K562 (cell line): Measurements from ENCODE around the gene IL23A. TPM values are rescaled to one million over a fixed set of nuclear protein-coding genes. Genes with fewer than 3 reads are reported as not detected.

Experiments used
- ATAC-seq: fragments of 200-7000 bp; cut with Tn5 transposase; 3 replicates; pipeline ENCODE4 v1.9.1; 2020; ENCODE audit warnings: moderate library complexity
- BruUV-seq: library from RNA; stranded (reverse); fragments of 400-500 nt; replicated peaks from 2 replicates; lab custom pipeline; 2021; lab: Mats Ljungman, UMichigan
- CTCF ChIA-PET: fragments of 300-600 bp; formaldehyde crosslinking; extraction: SDS; loops from one replicate; lab custom pipeline; 2021; ENCODE audit warnings: low intra/inter-chr PET ratio; lab: Yijun Ruan, JAX
- POLR2A ChIA-PET: fragments of 300-600, 350-650 bp; sonication (Branson Sonifier 250); formaldehyde crosslinking; extraction: SDS; loops from one replicate; lab custom pipeline; 2021; ENCODE audit warnings: antibody characterized with exemption, inconsistent platforms; lab: Yijun Ruan, JAX
- DNase-seq, 4 experiments: peaks; one replicate each; pipeline versions ENCODE4 v3.0.0 to v3.0.0-alpha.2; 2011 to 2018; ENCODE audit warnings: low spot score in 3 of 4, mixed read lengths in 3 of 4; ENCODE audit errors: extremely low read depth in 1 of 4
- FAIRE-seq: peaks from 2 replicates; lab custom pipeline; 2011; peaks lifted over from hg19 to GRCh38; lab: Jason Lieb, UNC
- H2AFZ ChIP-seq: 2 replicates; pipeline ENCODE4 v1.6.0; 2011; ENCODE audit warnings: low read depth, low read length, control low read depth, inconsistent platforms
- H3K27ac ChIP-seq: fragments of 200-600 bp; 3 replicates; pipeline ENCODE4 v1.8.0; 2011; ENCODE audit warnings: low read depth, mild to moderate bottlenecking, control low read depth, inconsistent platforms, low read length, moderate library complexity, mixed read lengths; ENCODE audit errors: extremely low read depth
- H3K27me3 ChIP-seq, 2 experiments: fragments of 300-600 bp in 1 of 2; 2 replicates in 1 of 2; 3 replicates in 1 of 2; pipeline versions ENCODE4 v1.6.0 to v1.8.0; 2011; ENCODE audit warnings: inconsistent platforms in 2 of 2, low read length in 2 of 2, mild to moderate bottlenecking in 1 of 2, mixed read lengths in 1 of 2, moderate library complexity in 1 of 2; ENCODE audit not compliant: control insufficient read depth in 2 of 2, insufficient read depth in 2 of 2
- H3K36me3 ChIP-seq: fragments of 300-600 bp; 3 replicates; pipeline ENCODE4 v1.8.0; 2011; ENCODE audit warnings: mild to moderate bottlenecking, low read length, inconsistent platforms; ENCODE audit not compliant: control insufficient read depth, insufficient read depth
- H3K4me1 ChIP-seq, 2 experiments: fragments of 200-600 bp in 1 of 2; replicated peaks in 1 of 2; 2 replicates in 1 of 2; 3 replicates in 1 of 2; pipeline versions ENCODE4 v1.5.1 to v1.8.0; 2011; ENCODE audit warnings: inconsistent platforms in 2 of 2, low read length in 2 of 2, mild to moderate bottlenecking in 1 of 2, mixed read lengths in 1 of 2, moderate library complexity in 1 of 2; ENCODE audit not compliant: control insufficient read depth in 2 of 2, insufficient read depth in 2 of 2
- H3K4me2 ChIP-seq: 2 replicates; pipeline ENCODE4 v1.6.1; 2011; ENCODE audit warnings: low read length, control low read depth, inconsistent platforms, mixed read lengths; ENCODE audit not compliant: insufficient read depth
- H3K4me3 ChIP-seq: fragments of 200-600 bp; sonication (generic), shearing (Covaris generic); 2 replicates; pipeline ENCODE4 v1.5.1; 2016; ENCODE audit warnings: control low read depth, inconsistent platforms
- H3K79me2 ChIP-seq: fragments of 200-600 bp; 3 replicates; pipeline ENCODE4 v1.8.0; 2011; ENCODE audit warnings: low read length, inconsistent platforms; ENCODE audit not compliant: control insufficient read depth, insufficient read depth
- H3K9ac ChIP-seq, 2 experiments: 2 replicates each; pipeline versions ENCODE4 v1.6.0 to v1.6.1; 2011; ENCODE audit warnings: low read depth in 2 of 2, low read length in 2 of 2, control low read depth in 1 of 2, inconsistent platforms in 1 of 2, mild to moderate bottlenecking in 1 of 2, mixed read lengths in 1 of 2; ENCODE audit not compliant: insufficient read depth in 1 of 2
- H3K9me1 ChIP-seq: one replicate; pipeline ENCODE4 v1.6.0; 2011; ENCODE audit warnings: inconsistent platforms, mild to moderate bottlenecking, low read length, moderate library complexity; ENCODE audit not compliant: control insufficient read depth, insufficient read depth
- H3K9me3 ChIP-seq: replicated peaks from 2 replicates; pipeline ENCODE4 v1.5.1; 2011; ENCODE audit warnings: low read depth, low read length, inconsistent platforms; ENCODE audit not compliant: control insufficient read depth, insufficient read depth
- H4K20me1 ChIP-seq: replicated peaks from 2 replicates; pipeline ENCODE4 v1.6.1; 2011; ENCODE audit warnings: low read length, inconsistent platforms, mixed read lengths; ENCODE audit not compliant: control insufficient read depth, insufficient read depth
- ATF6 ChIP-seq: sonication (generic); formaldehyde crosslinking; IDR thresholded peaks from 2 replicates; pipeline ENCODE4 v1.4.0; 2020; ENCODE audit warnings: mild to moderate bottlenecking, missing genetic modification reagents
- CREB5 ChIP-seq: fragments of 250-450 bp; sonication (Bioruptor Pico); IDR thresholded peaks from 2 replicates; pipeline ENCODE4 v1.5.0; 2020; ENCODE audit warnings: mild to moderate bottlenecking
- ETS1 ChIP-seq: conservative IDR thresholded peaks from 2 replicates; pipeline ENCODE4 v1.6.1; 2011; ENCODE audit warnings: low read depth, mild to moderate bottlenecking, low read length; ENCODE audit not compliant: control insufficient read depth
- FOXP1 ChIP-seq: sonication (generic); formaldehyde crosslinking; IDR thresholded peaks from 2 replicates; pipeline ENCODE4 v1.8.0; 2022; ENCODE audit warnings: mild to moderate bottlenecking, missing genetic modification reagents
- NUFIP1 ChIP-seq: fragments of 450-650 bp; IDR thresholded peaks from 2 replicates; pipeline ENCODE4 v1.6.1; 2018; ENCODE audit not compliant: partially characterized antibody
- RNF2 ChIP-seq: sonication (generic); IDR thresholded peaks from 2 replicates; pipeline ENCODE4 v1.6.1; 2016
- SFPQ ChIP-seq: fragments of 200-400 bp; formaldehyde crosslinking; IDR thresholded peaks from 2 replicates; pipeline ENCODE4 v1.6.1; 2017; ENCODE audit warnings: mild to moderate bottlenecking, low read depth, low read length, moderate library complexity
- SIN3B ChIP-seq: fragments of 450-650 bp; IDR thresholded peaks from 2 replicates; pipeline ENCODE4 v1.6.1; 2017; ENCODE audit warnings: low read depth, mild to moderate bottlenecking, moderate library complexity
- SRF ChIP-seq, 2 experiments: fragments of 250-450, 450-650 bp in 1 of 2; sonication (Bioruptor Pico) in 1 of 2; sonication (generic) in 1 of 2; formaldehyde crosslinking; IDR thresholded peaks; 2 replicates each; pipeline versions ENCODE4 v1.5.0 to v1.5.1; 2020 to 2022; ENCODE audit warnings: mild to moderate bottlenecking in 1 of 2, missing genetic modification reagents in 1 of 2
- ZNF77 ChIP-seq: fragments of 250-450 bp; sonication (Bioruptor Pico); IDR thresholded peaks from 2 replicates; pipeline ENCODE4 v1.5.0; 2020
- whole genome bisulfite sequencing: fragments of 100-300 bp; shearing (Covaris generic); methylation state at CpG from one replicate; pipeline ENCODE4 v1.1.6; 2016; ENCODE audit warnings: low coverage, mixed read lengths; ENCODE audit not compliant: insufficient coverage; ENCODE audit errors: missing lambda C conversion rate; 5-methylcytosine and 5-hydroxymethylcytosine counted together
- in situ Hi-C: fragments of 300-500 bp; cut with MboI; formaldehyde crosslinking; loops from 4 replicates; pipeline ENCODE4 v1.15.0; 2018; ENCODE audit warnings: inconsistent platforms, mixed read lengths
- intact Hi-C: fragments of 100-400 bp; cut with micrococcal nuclease; formaldehyde crosslinking; loops from 2 replicates; pipeline ENCODE4 v1.14.2; 2022
- polyA plus RNA-seq, 8 experiments: library from polyadenylated mRNA; depleted of rRNA in 4 of 8; stranded (reverse) in 5 of 8; unstranded in 3 of 8; fragments of >200 nt; fragmentation: Nextera tagmentation in 2 of 8; fragmentation: Illumina TruSeq in 1 of 8; extraction: Ambion mirVana in 2 of 8; extraction: Trizol in 1 of 8; gene quantifications; 2 replicates each; pipeline versions ENCODE4 v1.2.1 to v1.2.3, GENCODE V29; 2011 to 2014; ENCODE audit warnings: inconsistent platforms in 1 of 8, missing spikeins in 1 of 8
- total RNA-seq, 7 experiments: library from RNA; depleted of rRNA in 6 of 7; stranded (reverse); fragments of >200 nt in 6 of 7; fragmentation: Illumina TruSeq in 2 of 7; extraction: Trizol in 2 of 7; gene quantifications; 2 replicates each; pipeline versions ENCODE4 v1.2.1 to v1.2.3, GENCODE V29; 2011 to 2021; ENCODE audit warnings: low replicate concordance in 1 of 7
- TF ChIP-seq, protein P1 (sequence below): fragments of 250-450 bp; sonication (Bioruptor Pico); IDR thresholded peaks from 2 replicates; pipeline ENCODE4 v1.4.0; 2020; ENCODE audit warnings: mild to moderate bottlenecking, moderate library complexity
- TF ChIP-seq, protein P2 (sequence below): fragments of 450-650 bp; IDR thresholded peaks from 2 replicates; pipeline ENCODE4 v1.6.1; 2017; ENCODE audit warnings: antibody characterized with exemption

Gene IL23A
- total and polyA plus RNA-seq, 9 of the 15 experiments (the other 6 are each of a cell fraction or from before 2014, with no cell fraction given): 4.4 to 37.2 (median 9.6) TPM

DNA sequence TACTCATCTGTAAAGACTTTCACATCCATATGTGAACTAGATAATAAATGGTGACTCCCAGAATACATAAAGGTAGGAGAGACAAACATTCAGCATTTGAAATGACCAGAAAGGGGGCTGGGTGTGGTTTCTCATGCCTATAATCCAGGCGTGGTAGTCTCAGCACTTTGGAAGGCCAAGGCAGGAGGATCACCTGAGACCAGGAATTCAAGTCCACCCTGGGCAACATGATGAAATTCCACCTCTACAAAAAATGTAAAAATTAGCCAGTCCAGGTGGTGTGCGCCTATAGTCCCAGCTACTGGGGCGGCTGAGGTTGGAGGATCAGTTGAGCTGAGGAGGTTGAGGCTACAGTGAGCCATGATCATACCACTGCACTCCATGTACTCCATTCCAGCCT is 34.4 kb upstream of the IL23A start:
- ChIA-PET CTCF (no interaction called here), POLR2A (interaction anchor here (0.9 kb wide), 1 partner anchor 12 kb away, joined by 3 read pairs; the partner anchor contains the start of gene CNPY2)
- TF ChIP-seq NUFIP1 (no peak), ETS1 (no peak), ATF6 (no peak), CREB5 (CRISPR knock-in tag) (no peak), FOXP1 (CRISPR knock-in tag) (no peak), RNF2 (no peak), SIN3B (no peak), SFPQ (no peak), SRF (CRISPR knock-in tag; IDR thresholded peaks at IDR 0.05) (no peak), ZNF77 (no peak)
- TF ChIP-seq, protein P1, sequence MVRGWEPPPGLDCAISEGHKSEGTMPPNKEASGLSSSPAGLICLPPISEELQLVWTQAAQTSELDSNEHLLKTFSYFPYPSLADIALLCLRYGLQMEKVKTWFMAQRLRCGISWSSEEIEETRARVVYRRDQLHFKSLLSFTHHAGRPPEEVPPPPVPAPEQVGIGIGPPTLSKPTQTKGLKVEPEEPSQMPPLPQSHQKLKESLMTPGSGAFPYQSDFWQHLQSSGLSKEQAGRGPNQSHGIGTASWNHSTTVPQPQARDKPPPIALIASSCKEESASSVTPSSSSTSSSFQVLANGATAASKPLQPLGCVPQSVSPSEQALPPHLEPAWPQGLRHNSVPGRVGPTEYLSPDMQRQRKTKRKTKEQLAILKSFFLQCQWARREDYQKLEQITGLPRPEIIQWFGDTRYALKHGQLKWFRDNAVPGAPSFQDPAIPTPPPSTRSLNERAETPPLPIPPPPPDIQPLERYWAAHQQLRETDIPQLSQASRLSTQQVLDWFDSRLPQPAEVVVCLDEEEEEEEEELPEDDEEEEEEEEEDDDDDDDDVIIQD: no peak
- TF ChIP-seq, protein P2, sequence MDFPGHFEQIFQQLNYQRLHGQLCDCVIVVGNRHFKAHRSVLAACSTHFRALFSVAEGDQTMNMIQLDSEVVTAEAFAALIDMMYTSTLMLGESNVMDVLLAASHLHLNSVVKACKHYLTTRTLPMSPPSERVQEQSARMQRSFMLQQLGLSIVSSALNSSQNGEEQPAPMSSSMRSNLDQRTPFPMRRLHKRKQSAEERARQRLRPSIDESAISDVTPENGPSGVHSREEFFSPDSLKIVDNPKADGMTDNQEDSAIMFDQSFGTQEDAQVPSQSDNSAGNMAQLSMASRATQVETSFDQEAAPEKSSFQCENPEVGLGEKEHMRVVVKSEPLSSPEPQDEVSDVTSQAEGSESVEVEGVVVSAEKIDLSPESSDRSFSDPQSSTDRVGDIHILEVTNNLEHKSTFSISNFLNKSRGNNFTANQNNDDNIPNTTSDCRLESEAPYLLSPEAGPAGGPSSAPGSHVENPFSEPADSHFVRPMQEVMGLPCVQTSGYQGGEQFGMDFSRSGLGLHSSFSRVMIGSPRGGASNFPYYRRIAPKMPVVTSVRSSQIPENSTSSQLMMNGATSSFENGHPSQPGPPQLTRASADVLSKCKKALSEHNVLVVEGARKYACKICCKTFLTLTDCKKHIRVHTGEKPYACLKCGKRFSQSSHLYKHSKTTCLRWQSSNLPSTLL: no peak

More for the DNA sequence above, 34.4 kb upstream of the IL23A start:
- H3K4me3 ChIP-seq: no peak overlapping the region
- H3K36me3 ChIP-seq: peaks cover 46% of the 10 kb centered on the region
- in situ Hi-C loops: no loop called here
- ATAC-seq (no peak), DNase-seq (no peak), FAIRE-seq (no peak)
- no peaks in the 10 kb centered on the region for H3K9me3 ChIP-seq
- intact Hi-C loops: no loop called here
- no peak overlapping the region for H3K9ac ChIP-seq
- H4K20me1 ChIP-seq: no peaks in the 10 kb centered on the region
- H2AFZ ChIP-seq: no peak overlapping the region
- peaks cover 13% of the 10 kb centered on the region for H3K79me2 ChIP-seq
- BruUV-seq: no TSS peak
- H3K4me1 ChIP-seq: peaks cover 13 to 18% of the 10 kb centered on the region in 2 experiments
- H3K9me1 ChIP-seq: no peaks in the 10 kb centered on the region
- no peak overlapping the region for H3K4me2 ChIP-seq
- no peak overlapping the region for H3K27ac ChIP-seq
- no peaks in the 10 kb centered on the region for H3K27me3 ChIP-seq
- 85% methylated on average over 3 of the region's 3 CpGs for WGBS
